HG02840 (cell line): ENCODE measurements around the gene GRIP1.

Experiments
- ATAC-seq: cut with Tn5 transposase; IDR thresholded peaks from one replicate; pipeline ENCODE4 v1.9.1; 2021; ENCODE audit warnings: mild to moderate bottlenecking, moderate library complexity, moderate number of reproducible peaks; ENCODE audit not compliant: unreplicated experiment, low FRiP score

GRIP1 gene

GRCh38 chr12:66678338-66679275 lies at the start of gene GRIP1:
Gene GRIP1 (minus strand): TSS chr12:66679076. CDS start chr12:66678904, 172 bp downstream.
- no peak for ATAC-seq

- ATAC-seq: no peak
Observed at GRCh38 chr12:66726556-66726955, 47.7 kb upstream of the GRIP1 start.

GRCh38 chr12:66725031-66725430 lies 46.2 kb upstream of the GRIP1 start:
- ATAC-seq: no peak

GRCh38 chr12:66724616-66725015 lies 45.7 kb upstream of the GRIP1 start:
- no peak for ATAC-seq

GRCh38 chr12:66724026-66724425 lies 45.1 kb upstream of the GRIP1 start:
- no peak for ATAC-seq

GRCh38 chr12:66719862-66720261 lies 41.0 kb upstream of the GRIP1 start:
- no peak for ATAC-seq

GRCh38 chr12:66717036-66717673 lies 38.3 kb upstream of the GRIP1 start:
- ATAC-seq: no peak

- no peak for ATAC-seq
Observed at GRCh38 chr12:66716522-66716921, 37.6 kb upstream of the GRIP1 start.

GRCh38 chr12:66714709-66715108 lies 35.8 kb upstream of the GRIP1 start:
- no peak for ATAC-seq

- ATAC-seq: no peak
Observed at GRCh38 chr12:66713984-66714383, 35.1 kb upstream of the GRIP1 start.

GRCh38 chr12:66709893-66710292 lies 31.0 kb upstream of the GRIP1 start:
- ATAC-seq: no peak

GRCh38 chr12:66709457-66709773 lies 30.5 kb upstream of the GRIP1 start:
- ATAC-seq: no peak

GRCh38 chr12:66708704-66709456 lies 30.0 kb upstream of the GRIP1 start:
- ATAC-seq: no peak

GRCh38 chr12:66707002-66707697 lies 28.3 kb upstream of the GRIP1 start:
- no peak for ATAC-seq

- no peak for ATAC-seq
Observed at GRCh38 chr12:66699738-66700482, 21.0 kb upstream of the GRIP1 start.

- no peak for ATAC-seq
Observed at GRCh38 chr12:66698558-66698957, 19.7 kb upstream of the GRIP1 start.

- no peak for ATAC-seq
Observed at GRCh38 chr12:66697404-66697803, 18.5 kb upstream of the GRIP1 start.

GRCh38 chr12:66694666-66695613 lies 16.1 kb upstream of the GRIP1 start:
- ATAC-seq: no peak
